ENCODE measurements around the gene RNASEH2C. TPM values are rescaled to one million over a fixed set of nuclear protein-coding genes. Genes with fewer than 3 reads are reported as not detected.

Gene RNASEH2C
- total RNA-seq, 2 experiments from 2014 or later, result 25.3 to 25.9 TPM

DNA sequence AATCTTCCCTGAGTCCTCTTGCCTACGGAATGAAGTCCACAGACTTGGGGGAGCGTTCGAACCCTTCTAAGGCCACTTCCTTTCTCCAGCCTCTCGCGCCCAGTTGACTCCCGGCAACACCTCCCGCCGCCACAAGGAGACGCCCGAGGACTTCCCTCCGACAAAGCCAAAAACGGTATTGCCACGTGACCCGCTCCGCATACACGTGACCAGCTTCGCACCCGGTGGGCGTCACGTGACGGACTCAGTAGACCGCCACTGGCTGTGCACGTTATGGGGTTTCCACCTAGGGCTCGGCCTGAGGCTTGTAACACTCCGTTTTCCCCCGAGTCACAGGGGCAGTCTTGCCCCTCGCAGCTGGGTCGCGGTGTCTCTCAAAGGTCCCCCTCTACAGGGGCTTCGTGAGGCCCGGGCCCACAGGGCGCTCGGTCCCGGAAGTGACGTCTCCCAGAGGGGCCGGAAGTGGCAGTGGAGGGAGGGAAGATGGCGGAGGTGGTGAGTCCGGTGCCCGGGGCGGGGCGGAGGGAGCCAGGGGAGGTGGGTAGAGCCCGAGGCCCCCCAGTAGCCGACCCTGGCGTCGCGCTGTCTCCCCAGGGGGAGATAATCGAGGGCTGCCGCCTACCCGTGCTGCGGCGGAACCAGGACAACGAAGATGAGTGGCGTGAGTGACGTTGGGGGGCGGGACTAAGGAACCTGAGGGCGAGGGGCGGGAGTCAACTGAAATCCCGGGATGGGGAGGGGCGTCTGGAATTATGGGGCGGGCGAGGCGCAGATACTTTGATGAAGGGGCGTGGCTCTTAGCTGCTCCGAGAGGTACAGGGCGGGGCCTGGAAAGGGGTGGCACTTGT is 8.6 kb downstream of the RNASEH2C start, which contains the start of gene KAT5:
Gene KAT5, plus strand, starts transcription at position 468 of the 848 bp plus-strand sequence. Its CDS starts 16 bp downstream, at position 484.
- ChIA-PET CTCF (interaction anchor here (0.6 to 2.6 kb wide), 43 partner anchors 8 to 686 kb away, joined by 3 to 40 read pairs (median 6); partner anchors contain the start of genes AP5B1, BANF1, CCDC85B and EIF1AD), POLR2A (interaction anchor here (0.6 to 2.7 kb wide), 26 partner anchors 10 to 590 kb away, joined by 3 to 54 read pairs (median 7); partner anchors contain the start of genes AP5B1, BANF1, CCDC85B and CFL1)
- peaks cover 23% of the 10 kb centered on the region for H3K4me1 Mint-ChIP-seq (ENCODE audit: low read depth)
- DNase-seq (peak; percentile 95 to 99 (median 96)), ATAC-seq (ENCODE audit: poor library complexity) (peak; percentile 79)
- peak within 1 kb of the TSS; percentile 98 for H3K4me3 Mint-ChIP-seq
- peak within 1 kb of the TSS; percentile 99 for H3K27ac ChIP-seq (ENCODE audit: low read depth in 1 of 2, low read length in 2 of 2)
- no peaks in the 10 kb centered on the region for H3K9me3 Mint-ChIP-seq
- intact Hi-C loops (cut with DNase I, micrococcal nuclease), result loop anchor here (1.0 to 10.0 kb wide), 13 partner anchors 8 to 553 kb away; partner anchors contain the start of genes FIBP (in 1 of the 2), GAL3ST3 (in 1 of the 2), PCNX3 (in 1 of the 2) and RAB1B (in 1 of the 2)
- peaks cover 46% of the 10 kb centered on the region for H3K36me3 Mint-ChIP-seq (ENCODE audit: low read depth)
- H3K27me3 ChIP-seq (ENCODE audit: control insufficient read depth in 1 of 2, insufficient read depth in 2 of 2, low read length in 2 of 2), result no peaks in the 10 kb centered on the region
- H3K9me3 ChIP-seq (ENCODE audit: control insufficient read depth in 1 of 2, insufficient read depth in 1 of 2, low read length in 2 of 2), result no peaks in the 10 kb centered on the region
- H3K36me3 ChIP-seq (ENCODE audit: insufficient read depth, low read length), result peaks cover 46% of the 10 kb centered on the region
- H3K27ac Mint-ChIP-seq, result peak within 1 kb of the TSS; percentile 99
- H3K27me3 Mint-ChIP-seq, result no peaks in the 10 kb centered on the region
- peaks cover 30% of the 10 kb centered on the region for H3K4me1 ChIP-seq (ENCODE audit: insufficient read depth, low read length)
- peak within 1 kb of the TSS; percentile 82 for H3K4me3 ChIP-seq (ENCODE audit: low read length)
- peak; percentile 98 for TF ChIP-seq CTCF (IDR thresholded peaks at IDR 0.05)

DNA sequence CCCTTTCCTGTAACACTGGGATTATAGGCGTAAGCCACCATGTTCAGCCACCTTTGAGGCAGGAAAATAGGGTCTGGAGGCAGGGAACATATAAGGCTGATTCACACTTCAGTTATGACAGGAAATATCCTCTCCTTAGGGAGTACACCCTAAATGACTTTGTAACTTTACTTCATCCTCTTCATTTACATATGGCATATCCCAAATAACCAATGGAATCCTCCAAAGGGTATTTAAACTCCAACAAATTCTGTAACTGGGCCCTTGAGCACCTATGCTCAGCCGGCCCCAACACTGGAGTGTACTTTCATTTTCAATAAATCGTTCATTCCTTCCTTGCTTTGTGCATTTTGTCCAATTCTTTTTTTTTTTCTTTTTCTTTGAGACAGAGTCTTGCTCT is 10.2 kb downstream of the RNASEH2C start:
- Mint-ChIP-seq H3K36me3 (ENCODE audit: low read depth) (peaks cover 33% of the 10 kb centered on the region), H3K9me3 (no peaks in the 10 kb centered on the region), H3K4me1 (ENCODE audit: low read depth) (peaks cover 23% of the 10 kb centered on the region), H3K27ac (no peak overlapping the region), H3K4me3 (peak overlapping the region; percentile 38), H3K27me3 (no peaks in the 10 kb centered on the region)
- Histone ChIP-seq H3K9me3 (ENCODE audit: control insufficient read depth in 1 of 2, insufficient read depth in 1 of 2, low read length in 2 of 2) (no peaks in the 10 kb centered on the region), H3K27ac (ENCODE audit: low read depth in 1 of 2, low read length in 2 of 2) (no peak overlapping the region), H3K4me3 (ENCODE audit: low read length) (no peak overlapping the region), H3K36me3 (ENCODE audit: insufficient read depth, low read length) (peaks cover 30% of the 10 kb centered on the region), H3K4me1 (ENCODE audit: insufficient read depth, low read length) (peaks cover 35% of the 10 kb centered on the region), H3K27me3 (ENCODE audit: control insufficient read depth in 1 of 2, insufficient read depth in 2 of 2, low read length in 2 of 2) (no peaks in the 10 kb centered on the region)
- ATAC-seq (ENCODE audit: poor library complexity), result no peak
- intact Hi-C loops (cut with DNase I, micrococcal nuclease), result loop anchor here (2.0 to 10.0 kb wide), 8 partner anchors 48 to 554 kb away; partner anchors contain the start of genes FIBP (in 1 of the 2), GAL3ST3 (in 1 of the 2), PCNX3 (in 1 of the 2) and RAB1B (in 1 of the 2)
- no peak for DNase-seq
- no peak for TF ChIP-seq CTCF (IDR thresholded peaks at IDR 0.05)
- ChIA-PET POLR2A (interaction anchor here (2.3 to 2.7 kb wide), 4 partner anchors 12 to 180 kb away, joined by 7 to 54 read pairs (median 22); partner anchors contain the start of genes AP5B1, CCDC85B, FIBP and RNASEH2C), CTCF (interaction anchor here (2.3 to 2.6 kb wide), 3 partner anchors 10 to 108 kb away, joined by 10 to 33 read pairs (median 29); partner anchors contain the start of gene RNASEH2C)

DNA sequence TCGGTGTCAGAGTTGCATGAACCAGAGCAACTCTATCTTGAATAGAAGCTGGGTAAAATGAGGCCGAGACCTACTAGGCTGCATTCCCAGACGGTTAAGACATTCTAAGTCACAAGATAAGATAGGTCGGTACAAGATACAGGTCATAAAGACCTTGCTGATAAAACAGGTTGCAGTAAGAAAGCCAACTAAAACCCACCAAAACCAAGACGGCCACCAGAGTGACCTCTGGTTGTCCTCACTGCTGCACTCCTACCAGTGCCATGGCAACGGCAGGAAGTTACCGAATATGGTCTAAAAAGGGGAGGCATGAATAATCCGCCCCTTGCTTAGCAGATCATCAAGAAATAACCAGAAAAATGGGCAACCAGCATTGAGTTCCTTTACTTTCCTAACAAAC is 10.9 kb downstream of the RNASEH2C start:
- ATAC-seq (ENCODE audit: poor library complexity) (no peak), DNase-seq (no peak)
- no peaks in the 10 kb centered on the region for H3K9me3 ChIP-seq (ENCODE audit: control insufficient read depth in 1 of 2, insufficient read depth in 1 of 2, low read length in 2 of 2)
- TF ChIP-seq CTCF (IDR thresholded peaks at IDR 0.05), result no peak
- POLR2A ChIA-PET, result no interaction called here
- H3K36me3 ChIP-seq (ENCODE audit: insufficient read depth, low read length), result peaks cover 22% of the 10 kb centered on the region
- intact Hi-C loops (cut with DNase I, micrococcal nuclease), result loop anchor here (2.0 to 10.0 kb wide), 9 partner anchors 47 to 555 kb away; partner anchors contain the start of genes FIBP (in 1 of the 2), GAL3ST3 (in 1 of the 2), PCNX3 (in 1 of the 2) and RAB1B (in 1 of the 2)
- CTCF ChIA-PET, result no interaction called here
- H3K4me1 Mint-ChIP-seq (ENCODE audit: low read depth), result peaks cover 17% of the 10 kb centered on the region
- H3K27ac Mint-ChIP-seq, result no peak overlapping the region
- no peak overlapping the region for H3K4me3 Mint-ChIP-seq
- H3K4me3 ChIP-seq (ENCODE audit: low read length), result no peak overlapping the region
- peaks cover 25% of the 10 kb centered on the region for H3K36me3 Mint-ChIP-seq (ENCODE audit: low read depth)
- H3K27me3 ChIP-seq (ENCODE audit: control insufficient read depth in 1 of 2, insufficient read depth in 2 of 2, low read length in 2 of 2), result no peaks in the 10 kb centered on the region
- H3K9me3 Mint-ChIP-seq, result no peaks in the 10 kb centered on the region
- no peaks in the 10 kb centered on the region for H3K27me3 Mint-ChIP-seq
- no peak overlapping the region for H3K27ac ChIP-seq (ENCODE audit: low read depth in 1 of 2, low read length in 2 of 2)
- peaks cover 35% of the 10 kb centered on the region for H3K4me1 ChIP-seq (ENCODE audit: insufficient read depth, low read length)

All from CD4-positive, alpha-beta T cell (primary cell).